K562 (cell line): ENCODE data around the gene SPTLC3. TPM values are rescaled to one million over a fixed set of nuclear protein-coding genes. Genes with fewer than 3 reads are reported as not detected.

Source experiments
- ATAC-seq: fragments of 200-7000 bp; cut with Tn5 transposase; 3 replicates; pipeline ENCODE4 v1.9.1; 2020; ENCODE audit warnings: moderate library complexity
- BruUV-seq: library from RNA; stranded (reverse); fragments of 400-500 nt; replicated peaks from 2 replicates; lab custom pipeline; 2021; lab: Mats Ljungman, UMichigan
- CTCF ChIA-PET: fragments of 300-600 bp; formaldehyde crosslinking; extraction: SDS; loops from one replicate; lab custom pipeline; 2021; ENCODE audit warnings: low intra/inter-chr PET ratio; lab: Yijun Ruan, JAX
- POLR2A ChIA-PET: fragments of 300-600, 350-650 bp; sonication (Branson Sonifier 250); formaldehyde crosslinking; extraction: SDS; loops from one replicate; lab custom pipeline; 2021; ENCODE audit warnings: antibody characterized with exemption, inconsistent platforms; lab: Yijun Ruan, JAX
- DNase-seq, 4 experiments: peaks; one replicate each; pipeline versions ENCODE4 v3.0.0 to v3.0.0-alpha.2; 2011 to 2018; ENCODE audit warnings: low spot score in 3 of 4, mixed read lengths in 3 of 4; ENCODE audit errors: extremely low read depth in 1 of 4
- FAIRE-seq: peaks from 2 replicates; lab custom pipeline; 2011; peaks lifted over from hg19 to GRCh38; lab: Jason Lieb, UNC
- H2AFZ ChIP-seq: 2 replicates; pipeline ENCODE4 v1.6.0; 2011; ENCODE audit warnings: low read depth, low read length, control low read depth, inconsistent platforms
- H3K27ac ChIP-seq: fragments of 200-600 bp; 3 replicates; pipeline ENCODE4 v1.8.0; 2011; ENCODE audit warnings: low read depth, mild to moderate bottlenecking, control low read depth, inconsistent platforms, low read length, moderate library complexity, mixed read lengths; ENCODE audit errors: extremely low read depth
- H3K27me3 ChIP-seq, 2 experiments: fragments of 300-600 bp in 1 of 2; 2 replicates in 1 of 2; 3 replicates in 1 of 2; pipeline versions ENCODE4 v1.6.0 to v1.8.0; 2011; ENCODE audit warnings: inconsistent platforms in 2 of 2, low read length in 2 of 2, mild to moderate bottlenecking in 1 of 2, mixed read lengths in 1 of 2, moderate library complexity in 1 of 2; ENCODE audit not compliant: control insufficient read depth in 2 of 2, insufficient read depth in 2 of 2
- H3K36me3 ChIP-seq: fragments of 300-600 bp; 3 replicates; pipeline ENCODE4 v1.8.0; 2011; ENCODE audit warnings: mild to moderate bottlenecking, low read length, inconsistent platforms; ENCODE audit not compliant: control insufficient read depth, insufficient read depth
- H3K4me1 ChIP-seq, 2 experiments: fragments of 200-600 bp in 1 of 2; replicated peaks in 1 of 2; 2 replicates in 1 of 2; 3 replicates in 1 of 2; pipeline versions ENCODE4 v1.5.1 to v1.8.0; 2011; ENCODE audit warnings: inconsistent platforms in 2 of 2, low read length in 2 of 2, mild to moderate bottlenecking in 1 of 2, mixed read lengths in 1 of 2, moderate library complexity in 1 of 2; ENCODE audit not compliant: control insufficient read depth in 2 of 2, insufficient read depth in 2 of 2
- H3K4me2 ChIP-seq: 2 replicates; pipeline ENCODE4 v1.6.1; 2011; ENCODE audit warnings: low read length, control low read depth, inconsistent platforms, mixed read lengths; ENCODE audit not compliant: insufficient read depth
- H3K4me3 ChIP-seq: fragments of 200-600 bp; sonication (generic), shearing (Covaris generic); 2 replicates; pipeline ENCODE4 v1.5.1; 2016; ENCODE audit warnings: control low read depth, inconsistent platforms
- H3K79me2 ChIP-seq: fragments of 200-600 bp; 3 replicates; pipeline ENCODE4 v1.8.0; 2011; ENCODE audit warnings: low read length, inconsistent platforms; ENCODE audit not compliant: control insufficient read depth, insufficient read depth
- H3K9ac ChIP-seq, 2 experiments: 2 replicates each; pipeline versions ENCODE4 v1.6.0 to v1.6.1; 2011; ENCODE audit warnings: low read depth in 2 of 2, low read length in 2 of 2, control low read depth in 1 of 2, inconsistent platforms in 1 of 2, mild to moderate bottlenecking in 1 of 2, mixed read lengths in 1 of 2; ENCODE audit not compliant: insufficient read depth in 1 of 2
- H3K9me1 ChIP-seq: one replicate; pipeline ENCODE4 v1.6.0; 2011; ENCODE audit warnings: inconsistent platforms, mild to moderate bottlenecking, low read length, moderate library complexity; ENCODE audit not compliant: control insufficient read depth, insufficient read depth
- H3K9me3 ChIP-seq: replicated peaks from 2 replicates; pipeline ENCODE4 v1.5.1; 2011; ENCODE audit warnings: low read depth, low read length, inconsistent platforms; ENCODE audit not compliant: control insufficient read depth, insufficient read depth
- H4K20me1 ChIP-seq: replicated peaks from 2 replicates; pipeline ENCODE4 v1.6.1; 2011; ENCODE audit warnings: low read length, inconsistent platforms, mixed read lengths; ENCODE audit not compliant: control insufficient read depth, insufficient read depth
- FIP1L1 ChIP-seq: fragments of 200-400 bp; formaldehyde crosslinking; IDR thresholded peaks from 2 replicates; pipeline ENCODE4 v1.6.1; 2018; ENCODE audit warnings: mild to moderate bottlenecking, low read depth, low read length; ENCODE audit not compliant: poor library complexity, severe bottlenecking
- NR1H2 ChIP-seq: sonication (generic); formaldehyde crosslinking; IDR thresholded peaks from 2 replicates; pipeline ENCODE4 v1.4.0; 2020; ENCODE audit warnings: mild to moderate bottlenecking, missing genetic modification reagents
- PHF21A ChIP-seq: fragments of 450-650 bp; IDR thresholded peaks from 2 replicates; pipeline ENCODE4 v1.6.1; 2017; ENCODE audit warnings: low read depth, borderline replicate concordance
- RBM22 ChIP-seq: fragments of 200-400 bp; formaldehyde crosslinking; IDR thresholded peaks from 2 replicates; pipeline ENCODE4 v1.6.1; 2018; ENCODE audit warnings: low read length, low read depth; ENCODE audit not compliant: poor library complexity, severe bottlenecking
- TRIM24 ChIP-seq, 2 experiments: fragments of 450-650 bp; IDR thresholded peaks; 2 replicates each; pipeline ENCODE4 v1.6.1; 2016
- U2AF2 ChIP-seq: fragments of 200-400 bp; formaldehyde crosslinking; optimal IDR thresholded peaks from 2 replicates; pipeline ENCODE3; 2017; ENCODE audit warnings: low read depth, mild to moderate bottlenecking, low read length
- ZNF133 ChIP-seq: fragments of 250-450 bp; sonication (Bioruptor Pico); IDR thresholded peaks from 2 replicates; pipeline ENCODE4 v1.4.0; 2020; ENCODE audit warnings: mild to moderate bottlenecking
- WGBS: fragments of 100-300 bp; shearing (Covaris generic); methylation state at CpG from one replicate; pipeline ENCODE4 v1.1.6; 2016; ENCODE audit warnings: low coverage, mixed read lengths; ENCODE audit not compliant: insufficient coverage; ENCODE audit errors: missing lambda C conversion rate; 5-methylcytosine and 5-hydroxymethylcytosine counted together
- in situ Hi-C: fragments of 300-500 bp; cut with MboI; formaldehyde crosslinking; loops from 4 replicates; pipeline ENCODE4 v1.15.0; 2018; ENCODE audit warnings: inconsistent platforms, mixed read lengths
- intact Hi-C: fragments of 100-400 bp; cut with micrococcal nuclease; formaldehyde crosslinking; loops from 2 replicates; pipeline ENCODE4 v1.14.2; 2022
- polyA plus RNA-seq, 8 experiments: library from polyadenylated mRNA; depleted of rRNA in 4 of 8; stranded (reverse) in 5 of 8; unstranded in 3 of 8; fragments of >200 nt; fragmentation: Nextera tagmentation in 2 of 8; fragmentation: Illumina TruSeq in 1 of 8; extraction: Ambion mirVana in 2 of 8; extraction: Trizol in 1 of 8; gene quantifications; 2 replicates each; pipeline versions ENCODE4 v1.2.1 to v1.2.3, GENCODE V29; 2011 to 2014; ENCODE audit warnings: inconsistent platforms in 1 of 8, missing spikeins in 1 of 8
- total RNA-seq, 7 experiments: library from RNA; depleted of rRNA in 6 of 7; stranded (reverse); fragments of >200 nt in 6 of 7; fragmentation: Illumina TruSeq in 2 of 7; extraction: Trizol in 2 of 7; gene quantifications; 2 replicates each; pipeline versions ENCODE4 v1.2.1 to v1.2.3, GENCODE V29; 2011 to 2021; ENCODE audit warnings: low replicate concordance in 1 of 7
- TF ChIP-seq, protein P1 (sequence below): fragments of 450-650 bp; IDR thresholded peaks from 2 replicates; pipeline ENCODE4 v1.6.1; 2017; ENCODE audit warnings: antibody characterized with exemption, mild to moderate bottlenecking

Gene SPTLC3
- total and polyA plus RNA-seq, 9 of the 15 experiments (the other 6 are each of a cell fraction or from before 2014, with no cell fraction given) = not detected

DNA sequence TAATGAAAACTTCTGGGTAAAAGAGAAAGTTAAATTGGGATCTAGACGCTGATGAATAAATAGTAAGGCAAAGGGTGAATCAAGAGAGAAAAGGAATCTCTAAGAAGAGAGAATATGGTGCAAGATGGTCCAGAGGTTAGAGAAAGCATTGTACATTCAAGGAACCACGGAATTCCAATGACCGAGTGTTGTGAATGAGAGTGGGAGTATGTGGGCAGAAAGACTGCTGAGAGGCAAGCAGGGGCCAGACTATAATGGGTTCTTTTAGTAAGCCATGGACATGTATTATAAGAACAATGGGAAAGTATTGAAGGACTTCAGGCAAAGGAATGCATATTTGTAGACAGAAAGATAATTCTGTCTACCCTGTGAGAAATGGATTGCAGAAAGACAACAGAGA, 45.2 kb downstream of the SPTLC3 start (continued):
- TF ChIP-seq, protein P1, sequence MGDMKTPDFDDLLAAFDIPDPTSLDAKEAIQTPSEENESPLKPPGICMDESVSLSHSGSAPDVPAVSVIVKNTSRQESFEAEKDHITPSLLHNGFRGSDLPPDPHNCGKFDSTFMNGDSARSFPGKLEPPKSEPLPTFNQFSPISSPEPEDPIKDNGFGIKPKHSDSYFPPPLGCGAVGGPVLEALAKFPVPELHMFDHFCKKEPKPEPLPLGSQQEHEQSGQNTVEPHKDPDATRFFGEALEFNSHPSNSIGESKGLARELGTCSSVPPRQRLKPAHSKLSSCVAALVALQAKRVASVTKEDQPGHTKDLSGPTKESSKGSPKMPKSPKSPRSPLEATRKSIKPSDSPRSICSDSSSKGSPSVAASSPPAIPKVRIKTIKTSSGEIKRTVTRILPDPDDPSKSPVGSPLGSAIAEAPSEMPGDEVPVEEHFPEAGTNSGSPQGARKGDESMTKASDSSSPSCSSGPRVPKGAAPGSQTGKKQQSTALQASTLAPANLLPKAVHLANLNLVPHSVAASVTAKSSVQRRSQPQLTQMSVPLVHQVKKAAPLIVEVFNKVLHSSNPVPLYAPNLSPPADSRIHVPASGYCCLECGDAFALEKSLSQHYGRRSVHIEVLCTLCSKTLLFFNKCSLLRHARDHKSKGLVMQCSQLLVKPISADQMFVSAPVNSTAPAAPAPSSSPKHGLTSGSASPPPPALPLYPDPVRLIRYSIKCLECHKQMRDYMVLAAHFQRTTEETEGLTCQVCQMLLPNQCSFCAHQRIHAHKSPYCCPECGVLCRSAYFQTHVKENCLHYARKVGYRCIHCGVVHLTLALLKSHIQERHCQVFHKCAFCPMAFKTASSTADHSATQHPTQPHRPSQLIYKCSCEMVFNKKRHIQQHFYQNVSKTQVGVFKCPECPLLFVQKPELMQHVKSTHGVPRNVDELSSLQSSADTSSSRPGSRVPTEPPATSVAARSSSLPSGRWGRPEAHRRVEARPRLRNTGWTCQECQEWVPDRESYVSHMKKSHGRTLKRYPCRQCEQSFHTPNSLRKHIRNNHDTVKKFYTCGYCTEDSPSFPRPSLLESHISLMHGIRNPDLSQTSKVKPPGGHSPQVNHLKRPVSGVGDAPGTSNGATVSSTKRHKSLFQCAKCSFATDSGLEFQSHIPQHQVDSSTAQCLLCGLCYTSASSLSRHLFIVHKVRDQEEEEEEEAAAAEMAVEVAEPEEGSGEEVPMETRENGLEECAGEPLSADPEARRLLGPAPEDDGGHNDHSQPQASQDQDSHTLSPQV = no peak

GRCh38 chr20:13058666-13059389, 50.1 kb downstream of the SPTLC3 start:
- POLR2A ChIA-PET = no interaction called here
- no peak for DNase-seq
- in situ Hi-C loops (no loop called here), intact Hi-C loops (no loop called here)
- no TSS peak for BruUV-seq
- Histone ChIP-seq H3K4me2 (no peak overlapping the region), H3K4me3 (no peak overlapping the region), H3K9me1 (no peaks in the 10 kb centered on the region), H3K4me1 (no peaks in the 10 kb centered on the region), H3K36me3 (no peaks in the 10 kb centered on the region), H3K9me3 (no peaks in the 10 kb centered on the region), H3K27ac (no peak overlapping the region), H2AFZ (no peak overlapping the region), H3K9ac (no peak overlapping the region), H3K79me2 (no peaks in the 10 kb centered on the region), H4K20me1 (no peaks in the 10 kb centered on the region), H3K27me3 (no peaks in the 10 kb centered on the region)
- WGBS = 4% methylated on average over 6 of the region's 9 CpGs
- FAIRE-seq = no peak
- CTCF ChIA-PET = no interaction called here
- no peak for ATAC-seq
- no peak for TF ChIP-seq PHF21A
- TF ChIP-seq ZNF133 (CRISPR knock-in tag) = no peak
- no peak for TF ChIP-seq U2AF2
- no peak for TF ChIP-seq NR1H2 (CRISPR knock-in tag)
- no peak for TF ChIP-seq RBM22
- no peak for TF ChIP-seq TRIM24 (IDR thresholded peaks at IDR 0.05)
- TF ChIP-seq FIP1L1 = no peak
